ENCODE results near the gene ENDOG. TPM values are rescaled to one million over a fixed set of nuclear protein-coding genes. Genes with fewer than 3 reads are reported as not detected.
"Not testable (repeated sequence)": the region's sequence is repeated elsewhere in the genome, so short reads cannot be mapped to it uniquely, and the experiment has no call there.

ENDOG gene
- total and polyA plus RNA-seq, 7 experiments from 2014 or later: 9.4 to 36.7 (median 16.9) TPM

DNA sequence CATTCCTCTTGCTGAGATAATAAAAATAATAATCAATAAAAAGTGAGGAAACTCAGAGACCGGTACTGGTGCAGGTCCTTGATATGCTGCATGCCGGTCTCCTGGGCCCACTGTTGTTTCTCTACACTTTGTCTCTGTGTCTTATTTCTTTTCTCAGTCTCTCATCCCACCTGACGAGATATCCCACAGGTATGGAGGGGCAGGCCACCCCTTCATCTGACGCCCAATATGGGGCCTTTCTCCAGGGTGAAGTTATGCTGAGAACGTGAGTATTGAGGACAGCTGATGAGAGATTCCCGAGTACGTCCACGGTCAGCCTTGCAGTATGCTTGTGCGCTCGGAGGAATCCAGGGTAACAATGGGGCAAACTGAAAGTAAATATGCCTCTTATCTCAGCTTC is 32.7 kb downstream of the ENDOG start:
- peaks cover 4 to 25% (median 11%) of the 10 kb centered on the region in 11 donors for H3K9me3 Mint-ChIP-seq

DNA sequence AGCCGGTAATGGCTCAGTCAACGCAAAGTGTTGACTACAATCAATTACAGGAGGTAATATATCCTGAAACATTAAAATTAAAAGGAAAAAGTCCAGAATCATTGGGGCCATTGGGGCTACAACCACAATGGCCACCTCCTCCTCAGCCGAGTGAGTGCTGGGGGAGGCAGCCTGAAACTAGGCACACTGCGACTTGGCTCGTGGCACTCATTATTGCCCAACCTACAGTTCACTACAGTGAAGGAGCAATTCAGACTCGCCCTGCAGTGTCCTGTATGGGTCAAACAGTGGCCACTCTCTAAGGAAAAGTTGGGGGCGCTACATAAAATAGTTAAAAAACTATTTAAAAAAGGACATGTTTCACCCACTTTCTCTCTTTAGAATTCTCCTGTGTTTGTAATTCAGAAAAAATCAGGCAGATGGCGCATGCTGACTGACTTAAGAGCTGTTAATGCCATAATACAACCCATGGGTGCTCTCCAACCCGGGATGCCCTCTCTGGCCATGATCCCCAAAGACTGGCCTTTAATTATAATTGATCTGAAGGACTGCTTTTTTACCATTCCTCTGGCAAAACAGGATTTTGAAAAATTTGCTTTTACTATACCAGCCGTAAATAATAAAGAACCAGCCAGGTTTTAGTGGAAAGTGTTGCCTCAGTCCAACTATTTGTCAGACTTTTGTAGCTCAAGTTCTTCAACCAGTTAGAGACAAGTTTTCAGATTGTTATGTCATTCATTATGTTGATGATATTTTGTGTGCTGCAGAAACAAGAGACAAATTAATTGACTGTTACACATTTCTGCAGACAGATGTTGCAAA is 33.7 kb downstream of the ENDOG start:
- H3K4me3 ChIP-seq (ENCODE audit: low read length); ATAC-seq; H3K9me3 ChIP-seq (ENCODE audit: control insufficient read depth in 2 of 3, low read length in 3 of 3); H3K4me1 Mint-ChIP-seq; H3K27me3 ChIP-seq (ENCODE audit: control insufficient read depth in 2 of 2, insufficient read depth in 2 of 2, low read length in 2 of 2); H3K27ac Mint-ChIP-seq; H3K27ac ChIP-seq (ENCODE audit: low read depth, low read length); H3K36me3 ChIP-seq (ENCODE audit: control insufficient read depth in 2 of 3, insufficient read depth in 3 of 3, low read length in 3 of 3); CTCF ChIA-PET; H3K27me3 Mint-ChIP-seq; H3K4me3 Mint-ChIP-seq; H3K4me1 ChIP-seq (ENCODE audit: control insufficient read depth in 2 of 2, insufficient read depth in 2 of 2, low read length in 2 of 2); intact Hi-C loops (cut with micrococcal nuclease): not testable (repeated sequence)
- DNase-seq: peak in 3 of 9 donors; percentile 18 to 30 (median 24)
- Mint-ChIP-seq H3K9me3 (peaks cover 4 to 25% (median 11%) of the 10 kb centered on the region in 11 donors), H3K36me3 (peaks cover 13 to 32% (median 28%) of the 10 kb centered on the region in 5 donors)
- POLR2A ChIA-PET: interaction anchor here (0.7 kb wide), 1 partner anchor 34 kb away, joined by 3 read pairs; the partner anchor contains the start of gene ENDOG

More for the DNA sequence above, 32.7 kb downstream of the ENDOG start:
- H3K4me1 ChIP-seq (ENCODE audit: control insufficient read depth in 2 of 2, insufficient read depth in 2 of 2, low read length in 2 of 2); CTCF ChIA-PET; H3K27ac Mint-ChIP-seq; H3K36me3 ChIP-seq (ENCODE audit: control insufficient read depth in 2 of 3, insufficient read depth in 3 of 3, low read length in 3 of 3); H3K4me3 Mint-ChIP-seq; POLR2A ChIA-PET; intact Hi-C loops (cut with micrococcal nuclease); H3K4me1 Mint-ChIP-seq; H3K27me3 Mint-ChIP-seq; H3K9me3 ChIP-seq (ENCODE audit: control insufficient read depth in 2 of 3, low read length in 3 of 3); H3K4me3 ChIP-seq (ENCODE audit: low read length); ATAC-seq; DNase-seq; H3K27ac ChIP-seq (ENCODE audit: low read depth, low read length); H3K27me3 ChIP-seq (ENCODE audit: control insufficient read depth in 2 of 2, insufficient read depth in 2 of 2, low read length in 2 of 2): not testable (repeated sequence)
- peaks cover 13 to 32% (median 28%) of the 10 kb centered on the region in 5 donors for H3K36me3 Mint-ChIP-seq

DNA sequence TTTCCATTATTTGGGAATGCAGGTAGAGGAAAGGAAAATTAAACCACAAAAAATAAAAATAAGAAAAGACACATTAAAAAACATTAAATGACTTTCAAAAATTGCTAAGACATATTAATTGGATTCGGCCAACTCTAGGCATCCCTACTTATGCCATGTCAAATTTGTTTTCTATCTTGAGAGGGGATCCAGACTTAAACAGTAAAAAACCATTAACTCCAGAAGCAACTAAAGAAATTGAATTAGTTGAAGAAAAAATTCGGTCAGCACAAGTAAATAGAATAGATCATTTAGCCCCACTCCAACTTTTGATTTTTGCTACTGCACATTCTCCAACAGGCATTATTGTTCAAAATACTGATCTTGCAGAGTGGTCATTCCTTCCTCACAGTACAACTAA is 34.3 kb downstream of the ENDOG start:
- H3K27me3 ChIP-seq (ENCODE audit: control insufficient read depth in 2 of 2, insufficient read depth in 2 of 2, low read length in 2 of 2); H3K4me1 ChIP-seq (ENCODE audit: control insufficient read depth in 2 of 2, insufficient read depth in 2 of 2, low read length in 2 of 2); H3K36me3 ChIP-seq (ENCODE audit: control insufficient read depth in 2 of 3, insufficient read depth in 3 of 3, low read length in 3 of 3); H3K4me3 Mint-ChIP-seq; H3K9me3 ChIP-seq (ENCODE audit: control insufficient read depth in 2 of 3, low read length in 3 of 3); DNase-seq; H3K27ac ChIP-seq (ENCODE audit: low read depth, low read length); CTCF ChIA-PET; H3K4me3 ChIP-seq (ENCODE audit: low read length); H3K27ac Mint-ChIP-seq; intact Hi-C loops (cut with micrococcal nuclease); H3K27me3 Mint-ChIP-seq; H3K4me1 Mint-ChIP-seq; ATAC-seq: not testable (repeated sequence)
- Mint-ChIP-seq H3K36me3 (peaks cover 11 to 30% (median 25%) of the 10 kb centered on the region in 5 donors), H3K9me3 (peaks cover 4 to 24% (median 11%) of the 10 kb centered on the region in 11 donors)
- POLR2A ChIA-PET: interaction anchor here (1.0 kb wide), 1 partner anchor 14 kb away, joined by 3 read pairs; no protein-coding TSS in a partner anchor

DNA sequence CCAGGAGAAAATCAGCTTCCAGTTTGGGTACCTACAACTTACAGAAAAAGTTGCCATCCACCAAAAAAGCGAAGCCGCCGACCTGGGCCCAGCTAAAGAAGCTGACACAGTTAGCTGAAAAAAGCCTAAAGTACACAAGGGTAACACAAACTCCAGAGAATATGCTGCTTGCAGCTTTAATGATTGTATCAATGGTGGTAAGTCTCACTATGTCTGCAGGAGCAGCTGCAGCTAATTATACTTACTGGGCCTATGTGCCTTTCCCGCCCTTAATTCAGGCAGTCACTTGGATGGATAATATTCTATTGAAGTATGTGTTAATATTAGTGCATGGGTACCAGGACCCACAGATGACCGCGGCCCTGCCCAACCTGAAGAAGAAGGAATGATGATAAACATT is 36.2 kb downstream of the ENDOG start:
- H3K27ac ChIP-seq (ENCODE audit: low read depth, low read length); H3K36me3 ChIP-seq (ENCODE audit: control insufficient read depth in 2 of 3, insufficient read depth in 3 of 3, low read length in 3 of 3); H3K4me3 ChIP-seq (ENCODE audit: low read length); H3K27ac Mint-ChIP-seq; H3K9me3 ChIP-seq (ENCODE audit: control insufficient read depth in 2 of 3, low read length in 3 of 3); H3K4me1 ChIP-seq (ENCODE audit: control insufficient read depth in 2 of 2, insufficient read depth in 2 of 2, low read length in 2 of 2); intact Hi-C loops (cut with micrococcal nuclease); H3K4me1 Mint-ChIP-seq; H3K4me3 Mint-ChIP-seq; POLR2A ChIA-PET; ATAC-seq; H3K27me3 Mint-ChIP-seq; DNase-seq; H3K27me3 ChIP-seq (ENCODE audit: control insufficient read depth in 2 of 2, insufficient read depth in 2 of 2, low read length in 2 of 2): not testable (repeated sequence)
- CTCF ChIA-PET: interaction anchor here (1.9 kb wide), 1 partner anchor 74 kb away, joined by 4 read pairs; no protein-coding TSS in a partner anchor
- H3K36me3 Mint-ChIP-seq: peaks cover 7 to 23% (median 17%) of the 10 kb centered on the region in 5 donors
- peaks cover 4 to 24% (median 11%) of the 10 kb centered on the region in 11 donors for H3K9me3 Mint-ChIP-seq

DNA sequence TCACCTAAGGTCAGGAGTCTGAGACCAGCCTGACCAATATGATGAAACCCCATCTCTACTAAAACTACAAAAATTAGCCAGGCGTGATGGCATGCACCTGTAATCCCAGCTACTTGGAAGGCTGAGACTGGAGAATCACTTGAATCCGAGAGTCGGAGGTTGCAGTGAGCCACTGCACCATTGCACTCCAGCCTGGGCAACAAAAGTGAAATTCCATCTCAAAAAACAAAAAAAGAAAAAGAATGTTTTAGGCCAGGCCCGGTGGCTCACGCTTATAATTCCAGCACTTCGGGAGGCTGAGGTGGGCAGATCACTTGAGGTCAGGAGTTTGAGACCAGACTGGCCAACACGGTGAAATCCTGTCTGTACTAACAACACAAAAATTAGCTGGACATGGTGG is 40.2 kb downstream of the ENDOG start:
- H3K27me3 Mint-ChIP-seq; H3K27ac Mint-ChIP-seq; H3K4me1 ChIP-seq (ENCODE audit: control insufficient read depth in 2 of 2, insufficient read depth in 2 of 2, low read length in 2 of 2); DNase-seq; H3K27ac ChIP-seq (ENCODE audit: low read depth, low read length); H3K9me3 ChIP-seq (ENCODE audit: control insufficient read depth in 2 of 3, low read length in 3 of 3); POLR2A ChIA-PET; H3K36me3 ChIP-seq (ENCODE audit: control insufficient read depth in 2 of 3, insufficient read depth in 3 of 3, low read length in 3 of 3); H3K4me1 Mint-ChIP-seq; H3K4me3 ChIP-seq (ENCODE audit: low read length); ATAC-seq; H3K27me3 ChIP-seq (ENCODE audit: control insufficient read depth in 2 of 2, insufficient read depth in 2 of 2, low read length in 2 of 2); H3K36me3 Mint-ChIP-seq; H3K4me3 Mint-ChIP-seq; H3K9me3 Mint-ChIP-seq; intact Hi-C loops (cut with micrococcal nuclease): not testable (repeated sequence)
- CTCF ChIA-PET: interaction anchor here (8.0 kb wide), 1 partner anchor 70 kb away, joined by 113 read pairs; no protein-coding TSS in a partner anchor

DNA sequence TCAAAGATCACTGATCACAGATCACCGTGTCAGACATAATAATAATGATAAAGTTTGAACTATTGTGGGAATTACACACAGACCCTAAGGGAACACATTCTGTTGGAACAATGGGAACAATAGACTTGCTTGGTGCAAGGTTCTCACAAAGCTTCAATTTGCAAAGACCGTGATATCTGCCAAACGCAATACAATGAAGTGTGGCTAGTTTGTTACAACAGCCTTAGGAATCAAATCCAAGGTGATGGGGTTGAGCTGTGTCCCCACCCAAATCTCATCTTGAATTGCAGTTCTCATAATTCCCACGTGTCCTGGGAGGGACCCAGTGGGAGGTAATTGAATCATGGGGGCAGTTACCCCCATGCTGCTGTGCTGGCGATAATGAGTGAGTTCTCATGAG is 42.6 kb downstream of the ENDOG start:
- intact Hi-C loops (cut with micrococcal nuclease): loop anchor here in 1 of 2 donors (5.0 kb wide), 1 partner anchor 86 kb away; the partner anchor contains the start of genes DOLK and NUP188
- peaks cover 3 to 7% of the 10 kb centered on the region in 2 donors for H3K4me1 ChIP-seq (ENCODE audit: control insufficient read depth in 2 of 2, insufficient read depth in 2 of 2, low read length in 2 of 2)
- ATAC-seq: no peak
- ChIA-PET CTCF (interaction anchor here (0.6 to 8.0 kb wide), 4 partner anchors 62 to 236 kb away, joined by 3 to 113 read pairs (median 6); no protein-coding TSS in a partner anchor), POLR2A (interaction anchor here (3.4 kb wide), 1 partner anchor 67 kb away, joined by 17 read pairs; no protein-coding TSS in a partner anchor)
- no peak overlapping the region for H3K4me3 Mint-ChIP-seq
- no peak overlapping the region for H3K27ac ChIP-seq (ENCODE audit: low read depth, low read length)
- DNase-seq: no peak
- H3K27me3 ChIP-seq (ENCODE audit: control insufficient read depth in 2 of 2, insufficient read depth in 2 of 2, low read length in 2 of 2): no peaks in the 10 kb centered on the region
- no peak overlapping the region for H3K4me3 ChIP-seq (ENCODE audit: low read length)
- H3K27ac Mint-ChIP-seq: peak overlapping the region in 1 of 9 donors; percentile 51
- no peaks in the 10 kb centered on the region for H3K9me3 ChIP-seq (ENCODE audit: control insufficient read depth in 2 of 3, low read length in 3 of 3)
- no peaks in the 10 kb centered on the region for H3K36me3 Mint-ChIP-seq
- H3K9me3 Mint-ChIP-seq: peaks cover 0 to 1% (median 0%) of the 10 kb centered on the region in 11 donors
- H3K27me3 Mint-ChIP-seq: no peaks in the 10 kb centered on the region
- H3K4me1 Mint-ChIP-seq: peaks cover 0 to 10% (median 6%) of the 10 kb centered on the region in 7 donors
- no peaks in the 10 kb centered on the region for H3K36me3 ChIP-seq (ENCODE audit: control insufficient read depth in 2 of 3, insufficient read depth in 3 of 3, low read length in 3 of 3)
